HG03095 (cell line): ENCODE measurements around the gene GDF11.

Source experiments
- ATAC-seq: cut with Tn5 transposase; IDR thresholded peaks from one replicate; pipeline ENCODE4 v1.9.1; 2021; ENCODE audit warnings: moderate library complexity; ENCODE audit not compliant: unreplicated experiment

The GDF11 gene

DNA sequence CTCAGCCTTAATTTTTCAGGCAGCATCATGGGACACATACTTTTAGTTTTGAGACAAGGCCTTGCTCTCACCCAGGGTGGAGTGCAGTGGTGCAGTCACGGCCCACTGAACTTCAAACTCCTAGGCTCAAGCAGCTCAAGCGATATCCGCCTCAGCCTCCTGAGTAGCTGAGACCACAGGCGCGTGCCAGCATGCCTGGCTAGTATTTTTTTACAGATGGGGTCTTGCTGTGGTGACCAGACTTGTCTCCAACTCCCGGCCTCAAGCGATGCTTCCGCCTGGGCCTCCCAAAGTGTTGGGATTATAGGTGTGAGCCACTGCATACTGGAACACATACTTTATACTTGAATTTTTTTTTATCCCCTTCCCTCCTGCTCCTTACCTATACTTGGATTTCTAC lies 20.0 kb upstream of the GDF11 start:
- ATAC-seq: no peak

DNA sequence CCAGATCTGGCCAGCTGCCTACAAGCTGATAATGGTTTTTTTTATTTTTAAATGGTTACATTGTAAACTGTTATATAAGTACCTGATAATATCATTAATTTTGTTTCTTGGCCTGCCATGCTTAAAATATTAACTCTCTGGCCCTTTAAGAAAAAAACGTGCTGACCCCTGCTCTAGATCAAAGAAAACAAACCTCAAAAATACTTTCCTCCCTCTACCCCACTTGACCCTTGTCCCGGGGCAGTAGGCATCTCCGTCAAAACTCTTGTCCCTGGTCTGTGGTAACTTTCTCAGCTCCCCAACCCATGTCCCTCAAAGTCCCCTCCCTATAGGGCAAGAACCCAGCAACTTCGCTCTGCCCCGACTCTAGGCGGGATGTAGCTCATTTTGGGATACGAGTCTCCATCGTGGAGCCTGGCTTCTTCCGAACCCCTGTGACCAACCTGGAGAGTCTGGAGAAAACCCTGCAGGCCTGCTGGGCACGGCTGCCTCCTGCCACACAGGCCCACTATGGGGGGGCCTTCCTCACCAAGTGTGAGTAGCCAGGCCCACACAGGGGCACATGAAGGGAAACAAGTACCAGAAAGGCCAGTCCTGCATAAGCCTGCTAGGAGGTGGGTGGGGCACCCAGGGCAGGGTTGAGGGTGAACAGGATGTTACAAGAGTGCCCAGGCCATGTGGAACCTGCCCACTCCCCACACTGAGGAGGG lies 19.3 kb upstream of the GDF11 start:
- ATAC-seq: no peak

DNA sequence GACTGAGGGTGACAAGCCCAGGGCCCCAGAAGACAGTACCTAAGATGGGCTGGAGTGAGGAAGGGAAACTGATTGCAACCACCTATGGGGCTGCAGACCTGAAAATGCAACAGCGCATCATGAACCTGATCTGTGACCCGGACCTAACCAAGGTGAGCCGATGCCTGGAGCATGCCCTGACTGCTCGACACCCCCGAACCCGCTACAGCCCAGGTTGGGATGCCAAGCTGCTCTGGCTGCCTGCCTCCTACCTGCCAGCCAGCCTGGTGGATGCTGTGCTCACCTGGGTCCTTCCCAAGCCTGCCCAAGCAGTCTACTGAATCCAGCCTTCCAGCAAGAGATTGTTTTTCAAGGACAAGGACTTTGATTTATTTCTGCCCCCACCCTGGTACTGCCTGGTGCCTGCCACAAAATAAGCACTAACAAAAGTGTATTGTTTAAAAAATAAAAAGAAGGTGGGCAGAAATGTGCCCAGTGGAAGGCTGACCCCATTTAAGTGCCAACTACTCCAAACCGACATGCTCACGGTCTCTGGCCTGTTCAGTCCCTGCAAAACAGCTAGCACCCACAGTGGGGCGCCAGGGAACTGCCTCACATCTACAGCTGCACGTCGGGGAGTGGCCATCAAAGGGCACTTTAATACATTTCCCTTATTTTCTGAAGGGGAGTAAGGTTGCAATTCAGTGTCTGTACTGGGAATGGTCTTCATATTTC lies 18.5 kb upstream of the GDF11 start:
- no peak for ATAC-seq

DNA sequence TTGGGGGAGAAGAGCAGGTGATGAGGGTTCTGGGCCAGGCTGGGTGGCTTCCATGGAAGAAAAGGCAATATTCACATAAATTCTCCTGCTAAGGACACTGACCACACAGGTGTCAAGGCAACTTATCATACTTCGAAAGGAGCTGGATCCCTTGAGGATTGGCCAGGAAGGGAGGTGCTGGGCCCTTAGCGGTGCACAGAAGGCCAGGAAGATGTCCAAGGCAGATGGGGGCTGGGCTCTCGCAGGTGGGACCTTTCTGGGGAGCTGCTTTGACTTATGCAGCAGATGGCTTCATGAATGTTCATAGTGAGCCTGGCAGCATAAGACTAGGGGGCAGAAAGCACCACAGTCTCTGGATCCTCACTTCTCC lies 18.0 kb upstream of the GDF11 start:
- no peak for ATAC-seq

DNA sequence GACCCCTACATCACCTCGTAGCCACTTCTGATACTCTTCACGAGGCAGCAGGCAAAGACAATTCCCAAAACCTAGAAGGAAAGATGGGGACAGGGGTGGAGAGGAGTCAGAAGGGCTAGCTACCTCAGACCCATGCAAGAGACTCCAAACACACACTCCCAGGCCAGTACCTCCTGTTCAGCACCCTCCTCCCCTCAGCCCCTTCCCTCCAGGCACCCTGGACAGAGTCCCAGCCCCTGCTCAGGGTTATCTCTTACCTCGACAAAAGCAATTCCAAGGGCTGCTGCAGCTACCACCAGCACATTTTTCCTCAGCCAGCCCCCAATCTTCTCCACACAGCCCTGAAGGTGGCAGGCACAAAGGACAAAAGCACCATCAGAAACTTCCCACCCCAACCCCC lies 17.4 kb upstream of the GDF11 start:
- ATAC-seq: no peak

DNA sequence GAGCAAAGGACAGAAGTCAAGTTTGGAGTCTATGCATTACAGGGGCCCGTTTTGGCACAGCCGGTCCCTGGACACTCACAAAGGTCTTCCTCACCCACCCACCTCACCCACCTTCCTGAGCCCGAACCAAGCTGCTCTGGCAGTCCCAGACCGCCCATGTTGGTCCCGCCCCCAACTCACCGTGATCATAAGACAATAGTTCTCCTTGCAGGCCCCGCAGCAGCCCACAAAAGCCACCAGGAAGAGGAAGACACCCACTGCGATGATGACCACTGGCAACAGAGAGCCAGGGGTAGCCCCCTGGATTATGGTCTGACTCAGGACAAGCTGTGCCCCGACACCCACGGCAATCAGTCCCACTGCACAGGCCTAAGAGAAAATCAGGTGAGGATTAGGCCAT lies 16.0 kb upstream of the GDF11 start:
- no peak for ATAC-seq

DNA sequence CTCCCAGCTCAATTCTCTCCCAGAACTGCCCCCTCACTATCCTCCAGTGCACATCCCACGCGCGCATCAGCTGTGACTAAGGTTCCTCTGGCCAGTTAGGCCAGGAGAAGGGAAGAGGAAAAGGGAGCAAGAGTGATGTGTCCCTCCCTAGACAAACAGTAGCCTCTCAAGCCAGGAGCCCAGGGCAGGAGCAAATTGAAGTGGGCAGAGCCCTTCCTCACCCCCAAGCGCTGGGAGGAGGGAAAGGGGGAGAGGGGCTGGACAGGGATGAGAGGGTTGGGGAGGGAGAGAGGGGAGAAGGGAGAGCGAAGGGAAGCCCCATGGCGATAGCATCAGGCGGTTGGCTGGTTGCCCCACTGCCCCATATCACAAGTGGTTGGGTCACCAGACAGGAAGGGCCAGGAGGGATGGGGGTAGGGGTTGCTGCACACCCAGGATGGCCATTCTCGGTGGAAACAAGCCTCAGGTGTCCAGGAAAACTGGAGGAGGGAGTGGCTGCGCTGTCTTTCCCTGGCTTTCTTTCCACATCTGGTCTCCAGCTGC lies 15.2 kb upstream of the GDF11 start:
- ATAC-seq: no peak

DNA sequence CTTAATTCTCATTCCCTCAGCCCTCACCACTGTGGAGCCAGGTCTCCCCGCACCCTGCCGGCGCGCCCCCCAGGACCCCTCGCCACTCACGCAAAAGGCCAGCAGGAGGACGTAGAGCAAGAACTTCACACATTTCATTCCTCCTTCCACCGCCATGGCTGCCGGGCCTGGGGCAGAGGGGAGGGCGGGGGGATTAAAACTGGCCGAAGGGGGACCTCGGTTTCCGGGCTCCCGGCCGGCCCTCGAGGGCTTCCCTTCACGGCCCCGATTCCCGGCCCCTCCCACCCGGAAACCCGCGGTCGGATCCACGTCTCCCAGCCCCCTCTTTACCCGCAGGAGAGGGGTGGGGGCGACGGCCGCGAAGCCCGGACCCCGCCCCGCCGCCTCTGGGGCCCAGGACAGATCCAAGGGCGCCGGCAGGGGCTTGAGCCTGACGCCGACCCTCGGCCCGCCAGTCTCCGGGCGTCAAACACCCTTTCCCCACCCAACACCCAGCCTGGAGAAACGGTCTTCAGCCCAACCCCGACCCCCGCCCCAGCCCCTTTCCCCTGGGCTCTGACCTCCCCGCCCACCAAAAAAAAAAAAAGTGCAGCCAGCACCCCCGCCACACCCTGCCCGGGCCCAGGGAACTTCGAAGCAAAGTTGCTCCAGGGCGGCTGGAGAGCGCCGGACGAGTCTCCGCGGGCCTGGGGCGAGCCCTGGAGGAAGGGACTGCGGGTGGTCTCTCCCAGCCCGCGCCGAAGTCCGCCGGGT lies 14.6 kb upstream of the GDF11 start:
- ATAC-seq: peak; percentile 20

DNA sequence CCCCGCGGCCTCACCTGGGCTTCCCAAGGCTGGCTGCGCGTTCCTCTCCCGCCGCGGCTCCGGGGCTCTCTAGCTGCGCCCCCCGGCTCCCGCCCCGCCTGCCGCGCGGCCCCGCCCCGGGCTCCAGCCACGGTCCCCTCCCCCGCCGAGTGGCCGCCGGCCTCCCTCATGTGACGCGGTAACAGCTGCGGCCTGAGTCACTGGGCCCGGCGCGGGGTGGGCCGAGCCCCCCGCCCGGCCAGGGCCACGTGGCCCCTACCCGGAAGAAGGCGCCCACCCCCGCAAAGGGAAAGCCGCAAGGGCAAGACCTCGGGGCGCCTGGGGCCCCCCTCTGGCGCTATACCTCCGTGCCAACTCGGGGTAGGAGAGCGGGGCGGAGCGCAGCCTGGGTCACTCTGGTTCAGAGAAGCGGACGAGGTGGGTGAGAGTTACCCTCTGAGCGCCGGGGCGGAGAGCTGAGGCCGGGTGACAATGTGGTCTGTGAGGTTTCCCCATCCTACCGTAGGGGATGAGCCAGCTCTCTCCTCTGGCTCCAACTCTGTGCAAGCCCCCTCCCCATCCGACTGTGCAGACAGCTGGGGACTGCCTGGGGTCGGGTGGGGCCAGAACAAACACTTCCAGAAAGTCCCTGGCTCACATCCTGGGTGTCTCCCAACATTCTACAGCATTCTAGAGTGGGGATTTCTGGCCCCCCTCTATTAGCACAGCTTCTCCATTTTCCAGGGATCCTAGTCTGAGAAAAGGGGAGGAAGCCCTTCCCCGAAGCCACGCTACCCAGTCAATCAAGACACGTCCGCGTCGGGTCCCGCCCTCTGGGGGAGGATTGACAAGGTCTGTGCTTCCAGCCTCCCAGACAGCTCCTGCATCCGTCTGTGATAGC lies 13.7 kb upstream of the GDF11 start, which contains the start of gene CD63:
TSS of gene CD63 (minus strand) at position 71 of the 880 bp plus-strand sequence. CDS start 668 bp downstream, outside the sequence.
- peak; percentile 63 for ATAC-seq

DNA sequence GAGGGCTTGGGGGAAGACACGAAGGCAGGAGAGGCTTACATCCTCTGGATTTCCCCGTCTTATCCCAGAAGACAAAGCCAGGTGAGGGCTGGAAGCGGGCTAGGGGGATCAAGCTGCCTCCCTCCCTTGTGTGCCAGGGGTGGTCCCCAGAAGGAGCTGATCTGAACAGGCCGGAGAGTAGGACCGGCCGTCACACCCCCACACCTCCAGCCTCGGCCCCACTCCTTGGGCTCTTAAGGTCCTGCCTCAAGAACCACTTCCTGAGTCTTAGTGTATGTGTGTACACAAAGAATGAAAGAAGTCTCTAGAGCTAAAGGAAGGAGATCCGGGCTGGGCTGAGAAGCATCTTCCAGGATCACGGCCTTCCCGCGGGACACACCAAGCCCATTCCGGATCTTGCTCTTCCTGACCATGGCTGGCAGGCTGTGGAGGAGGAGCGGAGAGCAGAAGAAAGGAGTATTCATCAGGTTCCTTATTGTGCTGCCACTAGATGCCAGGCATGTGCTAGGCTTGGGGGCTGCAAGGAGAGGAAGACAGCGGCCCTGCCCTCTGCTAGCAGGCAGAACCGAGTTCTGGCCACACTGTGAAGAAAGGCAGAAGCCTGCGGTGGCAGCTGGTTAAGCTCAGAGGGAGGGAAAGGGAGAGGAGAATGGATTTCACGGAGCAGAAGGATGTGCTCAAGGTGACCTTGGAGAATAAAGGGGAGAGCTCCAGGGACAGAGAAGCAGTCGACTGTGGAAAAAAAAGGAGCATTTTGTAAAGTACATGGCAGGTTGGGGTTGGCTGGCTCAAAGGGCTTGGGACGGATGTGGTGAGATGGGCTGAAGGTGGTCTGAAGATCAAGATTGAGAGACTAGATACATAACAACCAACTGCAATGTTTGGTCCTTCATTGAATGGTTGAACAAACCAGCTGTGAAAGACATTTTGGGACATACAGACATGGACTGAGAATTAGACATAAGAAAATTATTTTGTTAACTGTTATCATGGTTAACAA lies 12.8 kb upstream of the GDF11 start:
- peak; percentile 39 for ATAC-seq

DNA sequence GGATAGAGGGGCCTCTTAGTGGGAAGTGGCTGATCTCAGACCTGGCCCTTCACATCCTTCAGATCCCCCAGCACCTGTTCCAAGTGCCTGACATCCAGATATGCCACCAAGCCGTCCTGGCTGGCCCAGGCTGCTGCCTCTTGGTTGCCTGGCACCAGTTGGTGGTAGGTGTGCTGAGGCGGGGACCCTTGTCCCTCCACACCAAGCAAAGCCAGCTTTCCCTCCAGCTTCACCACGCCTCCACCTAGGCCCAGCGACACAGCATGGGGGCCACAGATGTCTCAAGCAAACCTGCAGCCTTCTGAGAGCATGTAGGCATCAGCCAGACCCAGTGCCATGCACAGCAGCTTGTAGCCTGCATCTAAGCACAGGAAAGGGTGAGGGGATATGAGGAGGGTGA lies 10.6 kb upstream of the GDF11 start:
- ATAC-seq: no peak

DNA sequence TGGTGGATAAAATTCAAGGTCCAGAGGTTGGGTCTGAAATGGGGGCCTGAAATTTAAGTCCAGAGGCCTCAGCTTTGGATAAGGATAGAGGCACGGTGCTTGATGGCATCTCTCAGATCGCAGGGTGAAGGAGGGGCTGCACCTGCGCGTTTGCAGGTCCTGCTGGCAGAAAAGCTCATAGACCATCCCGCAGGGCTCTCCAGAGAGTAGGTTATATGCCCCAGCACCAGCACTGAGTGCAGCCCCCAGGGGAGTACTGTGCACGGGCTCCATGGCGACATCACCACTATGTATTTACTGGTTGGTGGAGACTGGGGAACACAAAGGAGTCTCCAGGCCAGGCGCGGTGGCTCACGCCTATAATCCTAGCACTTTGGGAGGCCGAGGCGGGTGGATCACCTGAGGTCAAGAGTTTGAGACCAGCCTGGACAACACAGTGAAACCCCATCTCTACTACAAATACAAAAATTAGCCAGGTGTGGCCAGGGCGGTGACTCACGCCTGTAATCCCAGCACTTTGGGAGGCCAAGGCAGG lies 9.8 kb upstream of the GDF11 start:
- ATAC-seq: no peak

DNA sequence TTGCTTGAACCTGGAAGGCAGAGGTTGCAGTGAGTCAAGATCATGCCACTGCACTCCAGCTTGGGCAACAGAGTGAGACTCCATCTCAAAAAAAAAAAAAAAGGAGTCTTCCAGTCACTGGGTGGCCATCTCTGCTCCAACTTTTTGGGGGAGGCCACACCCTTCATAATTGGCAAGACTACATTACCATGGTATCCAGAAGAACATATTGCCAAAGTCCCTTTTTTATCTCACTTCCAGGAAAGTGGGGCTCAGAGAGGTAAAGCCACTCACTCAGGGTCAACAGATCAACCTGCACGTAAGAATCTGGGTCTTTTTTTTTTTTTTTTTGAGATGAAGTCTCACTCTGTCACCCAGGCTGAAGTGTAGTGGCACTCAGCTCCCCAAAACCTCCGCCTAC lies 9.1 kb upstream of the GDF11 start:
- no peak for ATAC-seq

DNA sequence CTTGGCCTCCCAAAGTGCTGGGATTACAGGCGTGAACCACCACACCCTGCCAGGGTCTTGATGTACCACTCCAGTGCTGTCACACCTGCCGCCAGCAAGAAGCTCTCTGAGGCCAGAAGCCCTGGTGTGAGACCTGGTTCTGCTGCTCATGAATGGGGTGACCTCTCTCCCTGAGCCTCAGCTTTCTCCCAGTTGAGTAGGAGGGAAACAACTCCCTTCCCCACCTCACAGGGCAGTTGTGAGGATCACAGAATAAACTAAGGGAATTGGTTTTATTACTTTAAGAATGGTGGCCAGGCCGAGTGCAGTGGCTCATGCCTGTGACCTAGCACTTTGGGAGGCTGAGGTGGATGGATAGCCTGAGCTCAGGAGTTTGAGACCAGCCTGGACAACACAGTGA lies 8.3 kb upstream of the GDF11 start:
- ATAC-seq: no peak

DNA sequence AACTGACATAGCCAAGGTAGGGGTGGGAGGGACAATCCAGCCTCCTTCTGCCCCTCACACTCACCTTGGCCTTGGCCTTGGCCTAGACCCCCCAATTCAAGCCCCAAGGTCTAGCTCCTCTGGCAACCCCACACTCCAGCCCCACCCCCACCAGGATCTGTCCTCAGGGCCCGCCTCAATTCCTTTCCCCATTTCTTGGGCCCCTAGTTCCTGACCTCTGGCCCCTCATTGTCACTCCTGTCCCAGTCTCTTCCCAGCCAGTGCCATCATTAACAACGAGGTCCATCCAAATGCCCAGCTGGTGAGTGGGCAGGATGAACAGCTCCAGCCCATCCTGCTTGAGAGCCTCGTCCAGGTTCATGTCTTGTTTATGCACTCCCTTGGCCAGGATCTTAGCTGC lies 6.8 kb upstream of the GDF11 start:
- no peak for ATAC-seq

DNA sequence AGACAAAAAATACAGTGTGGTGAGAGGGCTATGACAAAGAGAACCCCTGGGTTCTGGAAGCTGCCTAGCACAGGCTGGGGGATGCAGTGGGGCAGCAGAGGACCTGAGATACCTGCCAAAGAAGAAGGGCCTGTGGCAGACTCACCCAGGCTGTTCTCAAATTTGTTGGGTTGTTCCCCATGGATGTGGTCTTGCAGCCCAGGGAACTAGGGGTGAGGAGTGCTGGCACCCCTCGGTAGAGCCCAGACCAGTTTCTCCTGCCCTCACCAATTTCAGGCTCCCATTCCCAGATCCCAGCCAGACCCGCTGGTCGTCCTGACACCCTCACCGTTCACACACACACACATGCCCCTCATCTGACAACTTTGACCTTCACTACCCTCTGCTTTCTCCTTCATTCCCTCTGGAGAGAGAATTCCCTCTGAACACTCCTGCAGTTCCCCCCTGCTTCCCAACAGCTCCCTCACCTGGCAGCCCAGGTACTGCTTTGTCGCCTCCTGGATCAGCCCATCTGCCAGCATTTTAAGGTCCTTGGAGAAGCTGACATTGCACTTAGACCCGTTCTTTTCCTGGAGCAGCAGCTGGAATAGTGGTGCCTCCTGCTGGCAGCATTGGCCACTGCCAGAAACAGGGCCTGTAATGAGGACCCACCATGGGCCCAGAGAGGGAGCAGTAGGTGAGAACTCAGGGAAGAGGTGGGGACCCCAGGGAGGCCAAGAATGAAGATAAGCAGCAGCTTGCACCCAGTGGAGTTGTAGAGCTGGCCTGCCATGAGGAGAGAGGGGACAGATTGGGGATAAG lies 5.9 kb upstream of the GDF11 start:
- no peak for ATAC-seq

DNA sequence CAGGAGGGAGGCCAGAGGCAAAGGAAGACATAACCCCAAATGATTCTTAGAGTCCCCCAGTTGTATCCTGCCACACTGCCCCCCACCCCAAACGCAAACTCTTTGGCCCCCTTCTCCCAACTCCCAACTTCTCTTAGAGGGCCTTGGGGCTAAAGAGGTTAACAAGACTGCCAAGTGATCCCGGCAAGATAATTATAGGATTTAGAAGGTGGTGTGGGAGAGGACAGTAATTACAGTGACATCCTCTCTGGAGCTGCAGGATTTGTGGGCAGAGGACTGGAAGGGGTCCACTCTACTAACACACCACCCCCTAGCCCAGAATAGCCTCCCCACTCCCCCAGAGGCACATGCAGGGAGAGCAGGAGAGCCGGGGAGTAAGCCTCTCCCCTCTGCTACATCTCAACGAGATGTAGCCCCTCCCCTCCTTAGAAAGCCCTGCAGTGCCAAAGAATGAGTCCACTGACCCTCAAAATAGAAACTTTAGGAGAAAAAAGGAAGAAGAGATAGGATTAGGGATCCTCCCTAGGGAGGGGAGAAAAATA lies 5.3 kb upstream of the GDF11 start:
- no peak for ATAC-seq
